Prostate gland (tissue), 2 donors: ENCODE results near the gene SCYGR7. TPM values are rescaled to one million over a fixed set of nuclear protein-coding genes. Genes with fewer than 3 reads are reported as not detected.
"Not testable (repeated sequence)": the region's sequence is repeated elsewhere in the genome, so short reads cannot be mapped to it uniquely, and the experiment has no call there.

Source experiments
- DNase-seq: peaks from one replicate; pipeline ENCODE4 v3.0.0-alpha.2; 2019; ENCODE audit warnings: low spot score
- H3K27ac ChIP-seq, 2 donors: fragments of 200-600 bp; sonication (generic); 2 replicates each; pipeline ENCODE4 v1.5.1; 2017 to 2019
- H3K27me3 ChIP-seq: fragments of 200-600 bp; sonication (generic); replicated peaks from 2 replicates; pipeline ENCODE4 v1.5.1; 2019; ENCODE audit not compliant: insufficient read depth
- H3K36me3 ChIP-seq, 2 donors: fragments of 200-600 bp; sonication (generic); 1 replicate in 1 of 2; 2 replicates in 1 of 2; pipeline versions ENCODE4 v1.5.1 to v1.8.1; 2017 to 2019
- H3K4me1 ChIP-seq: fragments of 200-600 bp; sonication (generic); replicated peaks from 2 replicates; pipeline ENCODE4 v1.5.1; 2019
- H3K4me3 ChIP-seq, 2 donors: fragments of 200-600 bp; sonication (generic); 2 replicates each; pipeline ENCODE4 v1.5.1; 2017 to 2019
- H3K9me3 ChIP-seq: fragments of 200-600 bp; sonication (generic); 2 replicates; pipeline ENCODE4 v1.5.1; 2017
- CTCF ChIP-seq, 4 experiments: fragments of 200-600 bp in 2 of 4; fragments of 450-650 bp in 2 of 4; sonication (generic) in 2 of 4; IDR thresholded peaks; 1 replicate in 3 of 4; 2 replicates in 1 of 4; pipeline ENCODE4 v1.5.1; 2016 to 2019; ENCODE audit warnings: antibody characterized with exemption in 4 of 4, mild to moderate bottlenecking in 2 of 4, moderate library complexity in 2 of 4
- POLR2A ChIP-seq: fragments of 450-650 bp; IDR thresholded peaks from one replicate; pipeline ENCODE4 v1.6.1; 2016; ENCODE audit warnings: antibody characterized with exemption, mild to moderate bottlenecking
- POLR2AphosphoS5 ChIP-seq: sonication (generic); formaldehyde crosslinking; IDR thresholded peaks from one replicate; pipeline ENCODE4 v1.6.1; 2017; ENCODE audit warnings: antibody characterized with exemption
- WGBS: methylation state at CpG from one replicate; pipeline ENCODE4 v1.1.5; 2018; 5-methylcytosine and 5-hydroxymethylcytosine counted together
- intact Hi-C: fragments of 100-400 bp; cut with DNase I; formaldehyde crosslinking; loops from one replicate; pipeline ENCODE4 v1.14.2; 2022
- total RNA-seq, 2 donors: library from RNA; depleted of rRNA; stranded (reverse); fragments of >200 nt; gene quantifications; one replicate each; pipeline ENCODE4 v1.1.0, GENCODE V29; 2016

Gene SCYGR7
- total RNA-seq, 2 donors from 2014 or later = not detected

DNA sequence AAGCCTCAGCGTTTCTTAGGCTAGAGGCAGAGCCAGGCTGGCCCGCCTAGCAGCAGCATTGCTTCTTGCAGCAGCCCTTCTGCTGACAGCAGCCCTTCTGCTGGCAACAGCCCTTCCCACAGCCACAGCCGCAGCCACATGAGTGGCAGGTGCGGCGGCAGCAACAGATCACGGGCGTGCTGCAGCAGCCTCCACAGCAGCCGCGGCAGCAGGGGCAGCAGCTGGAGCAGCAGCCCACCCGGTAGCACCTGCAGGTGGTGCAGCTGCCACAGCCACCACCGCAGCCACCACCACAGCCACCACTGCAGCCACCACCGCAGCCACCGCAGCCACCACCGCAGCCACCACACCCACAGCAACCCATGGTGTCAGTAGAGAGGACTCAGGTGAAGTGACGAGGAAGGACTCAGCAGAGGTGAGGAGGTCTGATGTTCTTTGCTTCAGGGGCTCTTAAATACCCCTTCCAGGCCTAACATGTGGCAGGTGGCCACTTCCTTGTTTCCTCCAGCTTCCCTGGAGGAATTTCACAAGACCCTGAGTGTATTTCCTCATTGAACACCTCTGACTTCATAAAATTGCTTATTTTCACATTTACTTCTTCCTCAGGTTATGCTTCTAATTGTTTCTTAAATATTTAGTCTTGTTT is 3.6 kb upstream of the SCYGR7 start, which contains the start of gene SCYGR6:
SCYGR6 (minus strand) TSS at position 364 of the 646 bp plus-strand sequence; CDS start at position 364, 0 bp downstream.
- intact Hi-C loops = no loop called here
- Histone ChIP-seq H3K36me3 (no peaks in the 10 kb centered on the region), H3K27ac (no peak within 1 kb of the TSS), H3K4me3 (no peak within 1 kb of the TSS), H3K9me3 (no peaks in the 10 kb centered on the region), H3K4me1 (no peaks in the 10 kb centered on the region), H3K27me3 (no peaks in the 10 kb centered on the region)
- TF ChIP-seq POLR2A (no peak), CTCF (IDR thresholded peaks at IDR 0.05) (no peak), POLR2AphosphoS5 (no peak)
- no peak for DNase-seq
- WGBS = 65% methylated on average over 11 of the region's 15 CpGs

- H3K4me3 ChIP-seq = no peak overlapping the region
- H3K27ac ChIP-seq = no peak overlapping the region
- no peaks in the 10 kb centered on the region for H3K4me1 ChIP-seq
- WGBS = 57% methylated on average over 14 of the region's 14 CpGs
- no peak for TF ChIP-seq POLR2A
- TF ChIP-seq POLR2AphosphoS5 = no peak
- no peak for TF ChIP-seq CTCF (IDR thresholded peaks at IDR 0.05)
- intact Hi-C loops = no loop called here
- no peak for DNase-seq
- H3K9me3 ChIP-seq = no peaks in the 10 kb centered on the region
- H3K27me3 ChIP-seq = no peaks in the 10 kb centered on the region
- no peaks in the 10 kb centered on the region for H3K36me3 ChIP-seq
These were observed 11.2 kb downstream of the SCYGR7 start for GRCh38 chr2:227739351-227739750.

- WGBS = 85% methylated on average over 7 of the region's 7 CpGs
- H3K4me1 ChIP-seq = not testable (repeated sequence)
These were observed 12.6 kb downstream of the SCYGR7 start for GRCh38 chr2:227740705-227741104.

DNA sequence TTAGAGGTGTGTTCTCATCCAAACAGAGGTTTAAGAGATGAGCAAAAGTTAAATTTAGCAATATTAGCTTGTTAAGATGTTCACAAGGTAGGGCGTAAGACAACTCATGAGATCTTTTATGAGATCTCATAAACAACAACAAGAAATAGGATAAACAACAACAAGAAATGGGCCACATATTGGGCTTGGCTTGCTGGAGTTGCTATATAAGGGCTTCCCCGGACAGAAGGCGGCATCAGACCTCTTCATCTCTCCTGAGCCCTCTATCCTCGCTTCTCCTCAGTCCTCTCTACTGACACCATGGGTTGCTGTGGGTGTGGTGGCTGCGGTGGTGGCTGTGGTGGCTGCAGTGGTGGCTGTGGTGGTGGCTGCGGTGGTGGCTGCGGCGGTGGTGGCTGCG is 17.5 kb downstream of the SCYGR7 start, which contains the start of gene SCYGR8:
SCYGR8 (plus strand) TSS at position 301 of the 400 bp plus-strand sequence; CDS start at position 301, 0 bp downstream.
- no peaks in the 10 kb centered on the region for H3K9me3 ChIP-seq
- H3K27me3 ChIP-seq = no peaks in the 10 kb centered on the region
- no peaks in the 10 kb centered on the region for H3K36me3 ChIP-seq
- H3K4me1 ChIP-seq = no peaks in the 10 kb centered on the region
- H3K4me3 ChIP-seq = no peak within 1 kb of the TSS
- intact Hi-C loops = no loop called here
- no peak for TF ChIP-seq POLR2A
- no peak for TF ChIP-seq POLR2AphosphoS5
- TF ChIP-seq CTCF (IDR thresholded peaks at IDR 0.05) = no peak
- 88% methylated on average over 4 of the region's 9 CpGs for WGBS
- DNase-seq = no peak
- H3K27ac ChIP-seq = no peak within 1 kb of the TSS

More at GRCh38 chr2:227740705-227741104, 12.6 kb downstream of the SCYGR7 start:
- H3K4me3 ChIP-seq, H3K27me3 ChIP-seq, H3K27ac ChIP-seq, intact Hi-C loops, H3K9me3 ChIP-seq, DNase-seq, H3K36me3 ChIP-seq: not testable (repeated sequence)

DNA sequence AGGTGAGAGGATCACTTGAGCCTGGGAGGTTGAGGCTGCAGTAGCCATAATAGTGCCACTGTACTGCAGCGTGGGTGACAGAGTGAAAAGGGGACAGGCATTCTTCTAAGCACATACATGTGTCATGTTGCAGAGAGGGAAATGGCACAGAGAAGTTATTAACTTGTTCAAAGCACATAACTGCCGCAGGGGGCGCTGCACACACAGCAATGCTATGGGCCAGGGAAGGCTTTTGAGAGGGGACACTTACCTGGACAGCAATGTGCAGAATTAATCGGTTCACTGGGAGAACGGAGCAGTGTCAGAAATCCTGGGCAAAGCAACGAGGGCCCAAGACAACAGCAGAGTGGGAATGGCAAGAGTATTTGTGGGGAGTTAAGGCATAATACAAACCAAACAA is 19.9 kb downstream of the SCYGR7 start:
- no peaks in the 10 kb centered on the region for H3K36me3 ChIP-seq
- no peaks in the 10 kb centered on the region for H3K27me3 ChIP-seq
- H3K9me3 ChIP-seq = no peaks in the 10 kb centered on the region
- DNase-seq = no peak
- 73% methylated on average over 6 of the region's 6 CpGs for WGBS
- TF ChIP-seq POLR2AphosphoS5 (no peak), CTCF (IDR thresholded peaks at IDR 0.05) (no peak), POLR2A (no peak)
- H3K27ac ChIP-seq = no peak overlapping the region
- no peaks in the 10 kb centered on the region for H3K4me1 ChIP-seq
- intact Hi-C loops = no loop called here
- no peak overlapping the region for H3K4me3 ChIP-seq

- WGBS = 66% methylated on average over 4 of the region's 4 CpGs
- H3K4me3 ChIP-seq, DNase-seq, H3K9me3 ChIP-seq, H3K36me3 ChIP-seq, H3K4me1 ChIP-seq, intact Hi-C loops, H3K27ac ChIP-seq, H3K27me3 ChIP-seq: not testable (repeated sequence)
These were observed 28.1 kb downstream of the SCYGR7 start for GRCh38 chr2:227756261-227756660.
